Stimulated activated CD4-positive, alpha-beta T cell treated with anti-CD3 and anti-CD28 coated beads, Interleukin-1b, Interleukin-23, amount 100 ng/mL, for 48 hours (primary cell): ENCODE results near the gene DPP3.
"Not testable (repeated sequence)": the region's sequence is repeated elsewhere in the genome, so short reads cannot be mapped to it uniquely, and the experiment has no call there.

ENCODE experiments used
- DNase-seq: peaks from one replicate; pipeline ENCODE4 v3.0.0-alpha.2; 2020

Gene DPP3

DNA sequence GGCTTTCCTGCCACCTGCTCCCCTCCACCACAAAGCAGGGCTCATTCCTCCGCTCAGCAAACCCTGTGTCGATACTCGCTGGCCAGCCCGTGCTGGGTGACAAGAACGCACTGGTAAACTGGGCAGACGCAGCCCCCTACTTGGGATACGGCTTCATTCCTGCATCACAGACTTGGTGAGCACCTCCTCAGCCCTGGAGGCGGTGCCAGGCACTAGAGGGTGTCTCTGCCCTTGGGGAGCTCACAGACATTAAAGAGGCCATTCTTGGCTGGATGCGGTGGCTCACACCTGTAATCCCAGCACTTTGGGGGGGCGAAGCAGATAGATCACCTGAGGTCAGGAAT is 59.6 kb downstream of the DPP3 start:
- no peak for DNase-seq

DNA sequence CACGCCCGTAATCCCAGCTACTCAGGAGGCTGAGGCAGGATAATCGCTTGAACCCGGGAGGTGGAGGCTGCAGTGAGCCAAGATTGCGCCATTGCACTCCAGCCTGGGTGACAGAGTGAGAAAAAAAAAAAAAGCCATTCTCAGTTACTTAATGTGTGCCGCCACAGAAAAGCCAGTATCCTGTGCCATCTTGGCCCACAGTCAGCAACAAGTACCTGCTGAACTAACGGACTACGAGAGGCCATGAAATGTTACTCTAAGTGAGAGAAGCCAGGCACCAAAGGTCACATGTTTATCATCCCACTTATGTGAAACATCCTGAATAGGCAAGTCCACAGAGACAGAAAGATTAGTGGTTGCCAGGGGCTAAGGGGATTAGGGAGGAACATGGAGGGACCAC is 60.4 kb downstream of the DPP3 start:
- not testable (repeated sequence) for DNase-seq

DNA sequence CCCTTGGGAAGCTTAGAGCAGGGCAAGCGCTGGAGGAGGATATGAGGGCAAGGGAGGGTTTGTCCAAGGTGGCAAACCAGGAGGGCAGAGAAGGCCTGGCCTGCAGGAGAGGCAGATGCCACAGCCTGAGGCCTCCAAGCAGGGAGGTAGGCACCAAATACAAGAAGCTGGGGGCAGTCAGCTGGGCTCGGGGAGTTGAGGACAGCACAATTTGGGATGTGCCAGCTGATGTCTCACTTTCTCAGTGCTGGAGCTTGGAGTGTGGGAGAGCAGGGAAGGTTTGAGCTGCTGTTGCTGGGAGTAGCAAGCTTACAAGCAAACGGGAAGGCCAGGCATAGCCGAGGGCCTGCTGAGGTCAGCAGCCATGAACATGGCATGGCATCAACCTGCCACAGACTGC is 61.7 kb downstream of the DPP3 start:
- no peak for DNase-seq

DNA sequence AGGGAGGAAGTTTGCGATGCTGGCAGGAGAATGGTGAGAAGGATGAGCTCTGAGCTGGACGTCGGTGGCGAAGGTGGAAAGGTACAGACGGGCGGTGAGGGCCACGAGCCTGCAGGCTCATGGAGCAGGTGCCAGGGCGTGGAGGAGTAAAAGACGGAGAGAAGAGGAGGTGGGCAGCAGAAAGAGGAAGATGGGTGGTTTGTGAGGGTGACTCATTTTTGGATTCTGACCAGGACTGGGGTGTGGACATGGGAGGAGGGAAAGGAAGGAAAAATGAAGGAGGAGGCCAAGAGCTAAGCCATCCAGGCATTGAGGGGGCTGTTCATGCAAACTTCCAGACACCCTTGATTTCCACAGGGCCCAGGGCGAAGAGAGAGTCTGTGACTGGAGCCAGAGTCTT is 62.1 kb downstream of the DPP3 start:
- no peak for DNase-seq

DNA sequence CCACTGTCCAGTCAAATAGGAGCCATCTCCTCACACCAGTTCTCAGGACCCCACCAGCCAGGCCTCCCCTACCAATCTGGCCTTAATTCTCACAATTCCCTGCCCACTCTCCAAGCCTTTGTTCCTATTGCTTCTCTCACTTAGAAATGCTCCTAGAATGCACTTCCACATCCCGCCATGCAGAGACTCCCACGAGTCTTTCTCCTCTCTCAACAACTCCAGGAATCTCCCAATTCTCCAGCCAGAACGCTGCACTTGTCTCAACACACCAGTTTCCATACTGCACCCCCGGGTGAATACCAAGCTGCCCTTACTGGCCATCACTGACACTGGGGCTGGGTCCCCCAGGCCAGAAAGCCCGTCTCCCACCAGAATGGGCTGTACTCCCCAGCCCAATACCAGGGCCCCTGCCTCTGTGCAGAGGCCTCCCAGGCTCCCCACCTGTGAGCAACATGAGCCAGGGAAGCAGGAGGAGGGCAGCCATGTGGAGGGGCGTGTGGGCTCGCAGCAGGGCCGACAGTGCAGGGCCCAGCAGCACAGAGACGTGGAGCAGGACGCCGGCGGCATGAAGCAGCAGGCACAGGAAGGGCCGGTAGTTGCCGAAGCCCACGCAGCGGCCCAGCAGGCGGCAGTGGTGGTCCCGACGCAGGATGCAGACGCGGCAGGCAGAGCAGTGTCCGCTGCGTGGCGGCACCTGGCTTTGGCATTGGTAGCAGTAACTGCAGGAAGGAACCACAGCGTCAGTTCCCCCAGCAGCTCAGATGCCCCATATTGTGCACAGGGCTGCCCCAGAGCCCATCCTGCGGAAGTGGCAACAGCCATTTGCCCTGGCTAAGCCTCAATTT is 63.3 kb downstream of the DPP3 start:
- DNase-seq, result peak; percentile 56

DNA sequence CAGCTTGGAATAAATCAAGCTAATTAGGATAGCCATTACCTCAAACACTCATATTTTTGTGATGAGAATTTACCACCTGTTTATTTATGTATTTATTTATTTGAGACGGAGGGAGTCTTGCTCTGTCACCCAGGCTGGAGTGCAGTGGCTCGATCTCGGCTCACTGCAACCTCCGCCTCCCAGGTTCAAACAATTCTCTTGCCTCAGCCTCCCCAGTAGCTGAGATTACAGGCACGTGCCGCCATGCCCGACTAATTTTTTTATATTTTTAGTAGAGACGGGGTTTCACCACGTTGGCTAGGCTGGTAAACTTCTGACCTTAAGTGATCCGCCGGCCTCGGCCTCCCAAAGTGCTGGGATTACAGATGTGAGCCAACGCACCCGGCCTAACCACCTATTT is 64.7 kb downstream of the DPP3 start:
- not testable (repeated sequence) for DNase-seq

DNA sequence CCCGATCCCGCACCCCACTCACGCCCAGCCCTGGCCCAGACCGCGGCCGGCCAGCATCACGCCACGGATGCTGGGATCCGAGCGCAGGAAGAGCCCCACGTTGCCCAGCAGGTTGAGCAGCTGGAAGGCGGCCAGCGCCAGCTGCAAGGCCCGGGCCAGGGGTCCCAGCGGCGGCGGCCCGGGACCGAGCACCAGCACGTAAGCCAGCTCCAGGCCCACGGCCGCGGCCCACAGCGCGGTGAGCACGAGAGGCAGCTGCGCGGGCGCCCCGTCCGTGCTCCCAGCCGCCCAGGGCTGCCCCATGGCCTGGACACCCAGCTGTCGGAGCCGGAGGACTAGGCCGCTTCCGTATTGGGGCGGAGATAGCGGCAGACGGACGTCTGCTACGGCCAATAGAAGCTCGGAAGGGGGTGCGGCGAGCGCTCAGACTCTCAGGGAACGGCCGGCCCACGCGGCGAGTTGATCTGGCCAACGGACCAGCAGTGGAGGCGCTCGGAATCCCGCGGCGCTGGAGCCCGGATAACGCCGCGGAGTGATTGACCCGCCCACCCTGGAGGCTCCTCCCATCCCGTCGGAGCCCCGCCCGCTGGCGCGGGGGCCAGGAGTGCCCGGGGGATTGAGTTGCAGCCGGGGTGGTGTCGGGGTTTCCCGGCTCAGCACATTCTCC is 65.6 kb downstream of the DPP3 start, which contains the start of gene ZDHHC24:
Gene ZDHHC24 (minus strand): TSS at position 348 of the 667 bp plus-strand sequence. CDS start 45 bp downstream, at position 303.
- DNase-seq, result peak; percentile 92

DNA sequence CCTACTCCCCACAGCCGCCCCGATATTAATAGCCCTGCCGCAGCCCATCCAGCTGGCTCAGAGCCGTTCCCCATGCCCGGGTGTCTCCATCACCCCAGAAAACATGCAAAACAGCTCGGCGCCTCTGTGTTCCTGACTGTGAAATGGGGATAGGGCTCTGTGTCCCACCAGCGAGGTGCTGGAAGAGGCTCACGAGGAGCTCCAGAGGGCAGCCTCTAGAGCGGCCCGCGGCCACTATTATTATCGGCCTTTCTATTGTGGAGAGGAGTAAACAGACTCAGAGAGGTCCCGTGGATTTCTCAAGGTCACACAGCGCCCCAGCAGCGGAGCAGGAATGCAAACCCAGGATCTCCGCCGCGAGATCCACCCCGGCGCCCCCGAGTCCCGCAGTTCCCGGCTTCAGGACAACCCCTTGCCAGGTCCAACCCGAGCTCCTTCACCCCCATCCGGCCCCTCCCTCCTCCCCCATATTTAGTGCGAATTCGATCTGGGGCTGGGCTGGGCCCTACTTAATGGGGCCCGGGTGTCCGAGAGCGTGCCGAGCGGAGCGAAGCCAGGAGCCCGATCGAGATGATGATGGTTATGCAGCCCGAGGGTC is 66.2 kb downstream of the DPP3 start, which contains the start of gene ACTN3:
Gene ACTN3 (plus strand): TSS at position 536 of the 598 bp plus-strand sequence. CDS start 35 bp downstream, at position 571.
- DNase-seq, result no peak

DNA sequence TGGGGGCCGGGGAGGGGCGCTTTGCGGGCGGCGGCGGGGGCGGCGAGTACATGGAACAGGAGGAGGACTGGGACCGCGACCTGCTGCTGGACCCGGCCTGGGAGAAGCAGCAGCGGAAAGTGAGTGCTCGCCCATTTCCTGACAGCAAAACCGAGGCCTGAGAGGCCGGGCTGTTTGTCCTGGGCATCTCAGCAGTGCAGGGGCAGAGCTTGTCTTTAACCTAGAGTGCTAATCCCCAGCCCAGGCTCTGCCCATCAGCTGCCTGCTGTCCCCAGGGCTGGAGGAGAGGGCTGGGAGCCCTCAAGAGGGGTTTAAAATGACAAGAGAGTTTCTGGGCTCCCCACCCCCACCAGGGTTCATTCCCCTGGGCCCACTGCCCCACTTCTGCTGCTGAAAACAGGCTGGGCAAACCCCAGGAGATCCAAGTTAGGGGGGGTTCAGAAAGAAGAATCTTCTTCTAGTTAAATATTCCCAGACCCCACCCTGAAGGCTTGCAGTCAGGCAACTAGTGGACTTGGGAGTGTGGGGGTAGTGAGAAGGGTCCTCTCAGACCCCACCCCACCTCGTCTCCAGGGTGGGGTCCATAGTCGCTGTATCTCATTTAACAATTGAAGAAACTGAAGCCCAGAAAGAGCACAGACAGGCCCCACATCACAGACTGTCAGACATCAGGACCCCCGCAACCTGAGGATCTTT is 66.9 kb downstream of the DPP3 start:
- DNase-seq, result no peak

DNA sequence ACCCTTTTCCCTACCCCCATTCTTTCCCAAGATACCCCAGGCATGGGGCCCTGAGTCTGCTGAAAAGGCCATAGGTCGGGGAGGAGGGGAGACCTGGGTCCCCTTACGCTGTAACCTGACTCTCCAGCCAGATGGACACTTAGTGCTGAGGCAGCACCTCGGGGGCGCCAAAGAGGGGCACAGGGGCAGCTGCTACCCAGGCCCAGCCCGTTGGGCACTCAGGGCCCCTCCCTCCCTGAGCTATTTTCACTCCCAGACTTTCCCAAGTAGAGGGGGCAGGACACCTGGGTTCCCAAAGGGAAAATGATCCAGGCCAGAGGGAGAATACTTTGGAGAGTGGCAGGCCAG is 67.4 kb downstream of the DPP3 start:
- no peak for DNase-seq

DNA sequence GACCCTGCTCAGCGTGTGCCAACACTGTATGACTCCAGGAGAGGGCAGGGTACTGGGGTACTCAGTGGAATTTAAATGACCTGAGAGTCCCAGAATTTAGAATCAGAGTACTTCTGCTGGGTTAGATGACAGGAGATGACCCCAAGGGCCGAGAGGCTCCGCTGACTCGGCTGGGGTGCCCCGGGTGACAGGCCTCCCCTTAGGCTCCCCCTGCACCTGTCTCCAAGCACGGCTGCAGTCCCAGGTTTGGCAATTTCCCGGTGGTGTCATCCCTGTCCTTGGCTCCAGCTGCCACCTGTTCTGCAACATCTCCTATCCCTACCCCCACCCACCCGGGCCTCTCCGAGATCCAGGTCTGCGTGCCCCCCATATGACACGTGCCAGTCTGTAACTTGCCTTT is 67.8 kb downstream of the DPP3 start:
- no peak for DNase-seq

DNA sequence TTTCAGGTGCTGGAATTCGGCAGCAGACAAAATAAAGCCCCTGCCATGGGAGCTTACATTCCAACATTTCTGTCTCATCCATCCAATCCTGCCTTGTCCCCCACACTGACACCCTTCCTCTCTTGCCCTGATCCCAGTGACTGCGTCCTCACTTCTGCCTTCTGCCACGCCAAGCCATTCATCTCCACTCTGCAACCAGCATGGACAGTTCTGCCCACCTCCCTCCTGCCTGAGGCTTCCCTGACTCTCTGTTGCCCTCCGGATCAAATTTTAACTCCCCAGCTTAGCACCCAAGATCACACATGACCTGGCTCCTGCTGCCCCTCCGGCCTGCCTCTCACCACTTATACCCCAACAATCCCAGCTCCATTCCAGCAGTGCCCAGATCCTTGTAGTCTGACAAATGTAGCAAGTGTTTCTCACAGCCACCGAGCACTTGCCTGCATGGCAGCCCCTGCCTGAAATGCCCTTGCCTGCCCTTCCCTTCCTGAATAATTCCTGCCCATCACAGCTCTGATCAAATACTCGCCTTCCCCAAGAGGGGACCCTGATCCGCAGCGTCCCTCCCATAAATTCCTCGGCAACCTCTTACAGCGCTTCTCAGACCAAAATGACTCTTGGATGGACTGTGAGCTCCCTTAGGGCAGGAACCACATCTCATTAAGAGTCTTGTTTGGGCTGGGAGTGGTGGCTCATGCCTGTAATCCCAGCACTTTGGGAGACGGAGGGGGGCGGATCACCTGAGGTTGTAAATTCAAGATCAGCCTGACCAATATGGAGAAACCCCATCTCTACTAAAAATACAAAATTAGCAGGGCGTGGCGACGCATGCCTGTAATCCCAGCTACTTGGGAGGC is 68.8 kb downstream of the DPP3 start:
- no peak for DNase-seq

DNA sequence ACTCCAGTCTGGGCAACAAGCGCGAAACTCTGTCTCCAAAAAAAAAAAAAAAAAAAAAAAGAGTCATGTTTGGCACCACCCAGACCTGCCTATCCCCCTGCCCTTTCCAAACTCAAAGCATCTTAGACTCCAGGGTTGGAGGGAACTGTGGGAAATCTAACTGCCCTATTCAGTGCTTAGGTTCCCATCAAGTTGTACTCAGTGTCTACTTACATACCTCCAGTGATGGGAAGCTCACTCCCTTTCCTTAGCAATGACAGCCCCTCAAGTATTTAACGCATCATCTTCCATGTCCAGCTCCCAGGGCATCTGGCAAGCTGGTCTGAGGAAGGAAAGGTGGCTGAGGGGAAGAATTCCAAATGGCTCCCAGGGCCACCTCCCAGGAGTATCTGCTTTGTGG is 69.5 kb downstream of the DPP3 start:
- DNase-seq, result no peak

DNA sequence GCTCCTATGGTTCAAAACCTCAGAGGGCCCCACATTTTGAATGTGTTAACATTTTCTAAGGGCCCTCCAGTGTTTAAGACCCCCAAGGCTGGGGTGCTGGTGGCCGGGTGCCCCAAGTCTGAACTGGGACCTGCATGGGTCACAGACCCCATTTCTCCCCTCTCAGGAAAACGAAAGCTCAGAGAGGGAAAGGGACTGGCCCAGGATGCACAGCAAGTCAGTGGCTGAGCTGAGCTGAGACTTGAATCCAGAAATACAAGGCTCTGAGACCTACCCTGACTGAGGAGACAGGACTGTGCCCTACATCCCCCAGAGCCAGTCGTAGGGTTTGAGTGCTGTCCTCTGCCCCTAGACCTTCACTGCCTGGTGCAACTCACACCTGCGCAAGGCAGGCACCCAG is 70.7 kb downstream of the DPP3 start:
- DNase-seq, result no peak

DNA sequence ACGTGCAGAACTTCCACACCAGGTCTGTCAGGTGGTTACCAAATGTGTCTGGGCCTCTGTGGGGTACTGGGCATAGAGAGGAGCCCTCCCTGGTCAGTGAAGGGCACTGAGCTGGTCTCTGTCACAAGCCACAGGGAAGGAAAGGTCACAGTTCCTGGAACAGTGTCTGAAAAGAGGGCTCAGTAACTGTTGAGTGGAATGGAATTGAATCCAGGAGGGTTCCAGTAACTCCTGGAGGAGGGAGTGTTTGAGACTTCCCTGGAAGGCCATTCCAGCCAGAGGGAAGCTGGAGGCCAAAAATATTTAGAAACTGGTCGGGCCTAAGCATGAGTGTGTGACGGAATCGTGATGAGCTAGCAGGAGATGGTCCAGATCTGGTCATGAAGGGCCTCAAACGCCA is 74.4 kb downstream of the DPP3 start:
- DNase-seq, result no peak

DNA sequence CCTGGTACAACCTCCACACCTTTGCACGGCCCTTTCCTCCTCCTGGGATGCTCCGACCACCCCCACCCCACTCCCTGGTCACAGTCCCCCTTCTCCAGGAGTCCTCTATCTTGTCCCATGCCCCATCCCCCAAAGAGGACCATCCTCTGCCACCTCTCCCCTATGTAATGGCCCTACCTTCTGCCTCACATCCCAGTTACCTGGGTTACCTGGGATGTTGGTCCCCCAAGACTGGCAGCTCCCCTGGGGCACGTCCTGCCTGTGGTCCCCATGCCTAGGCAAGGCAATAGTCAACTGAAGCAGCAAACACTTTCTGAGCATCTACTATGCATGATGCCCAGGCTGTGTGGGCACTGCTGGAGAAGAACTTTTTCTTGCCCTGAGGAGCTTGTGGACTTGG is 75.2 kb downstream of the DPP3 start:
- no peak for DNase-seq

DNA sequence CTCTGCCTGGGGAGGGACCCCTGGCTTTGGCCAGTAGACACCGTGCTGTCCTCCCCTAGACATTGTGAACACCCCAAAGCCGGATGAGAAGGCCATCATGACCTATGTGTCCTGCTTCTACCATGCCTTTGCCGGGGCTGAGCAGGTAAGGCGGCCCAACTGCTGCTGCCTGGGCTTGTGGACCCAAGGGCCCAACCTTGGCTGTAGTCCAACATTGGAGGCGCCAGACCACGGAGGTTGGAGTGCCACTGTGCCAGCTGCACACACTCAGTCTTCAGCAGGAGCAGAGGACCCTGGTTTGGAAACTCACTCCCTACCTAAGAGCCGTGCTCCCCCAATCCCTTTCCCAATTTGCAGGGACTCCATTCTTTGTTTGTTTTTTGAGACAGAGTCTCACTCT is 75.9 kb downstream of the DPP3 start:
- no peak for DNase-seq

DNA sequence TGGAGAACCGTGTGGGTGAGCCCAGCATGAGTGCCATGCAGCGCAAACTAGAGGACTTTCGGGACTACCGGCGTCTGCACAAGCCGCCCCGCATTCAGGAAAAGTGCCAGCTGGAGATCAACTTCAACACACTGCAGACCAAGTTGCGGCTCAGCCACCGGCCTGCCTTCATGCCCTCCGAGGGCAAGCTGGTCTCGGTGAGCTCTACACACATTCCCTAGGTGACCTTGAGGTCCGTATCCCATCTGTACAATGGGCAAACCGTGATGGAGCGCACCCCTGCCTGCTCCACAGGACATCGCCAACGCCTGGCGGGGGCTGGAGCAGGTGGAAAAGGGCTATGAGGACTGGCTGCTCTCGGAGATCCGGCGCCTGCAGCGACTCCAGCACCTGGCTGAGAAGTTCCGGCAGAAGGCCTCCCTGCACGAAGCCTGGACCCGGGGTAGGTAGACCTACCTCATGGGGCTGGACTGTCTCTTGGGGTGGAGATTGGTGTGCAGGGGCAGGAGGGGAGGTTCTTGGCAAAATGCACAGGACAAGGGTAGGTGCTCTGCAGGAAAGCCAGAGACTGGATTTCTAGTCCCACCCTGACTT is 77.6 kb downstream of the DPP3 start:
- DNase-seq, result no peak
